Calu3 (cell line): ENCODE results near the gene GJB4. TPM values are rescaled to one million over a fixed set of nuclear protein-coding genes. Genes with fewer than 3 reads are reported as not detected.
A peak's percentile ranks its signal among the peaks of the same experiment; 100 is the strongest.

ENCODE experiments used
- BruUV-seq: library from RNA; stranded (reverse); fragments of 400-500 nt; replicated peaks from 2 replicates; lab custom pipeline; 2021; lab: Mats Ljungman, UMichigan
- CTCF ChIA-PET: fragments of 300-600 bp; sonication (Branson Sonifier 250); formaldehyde crosslinking; loops from one replicate; lab custom pipeline; 2022; ENCODE audit warnings: antibody characterized with exemption; lab: Charles Lee
- DNase-seq: peaks from one replicate; pipeline ENCODE4 v3.0.0; 2022
- H3K27ac Mint-ChIP-seq: one replicate; pipeline ENCODE4 v1.8.0; 2022; ENCODE audit warnings: mixed read lengths; ENCODE audit not compliant: unreplicated experiment
- H3K27me3 Mint-ChIP-seq: one replicate; pipeline ENCODE4 v1.8.0; 2022; ENCODE audit warnings: mixed read lengths; ENCODE audit not compliant: unreplicated experiment
- H3K36me3 Mint-ChIP-seq: one replicate; pipeline ENCODE4 v1.8.0; 2022; ENCODE audit warnings: mild to moderate bottlenecking, moderate library complexity, mixed read lengths; ENCODE audit not compliant: insufficient read depth, unreplicated experiment
- H3K4me1 Mint-ChIP-seq: one replicate; pipeline ENCODE4 v1.8.0; 2022; ENCODE audit warnings: mild to moderate bottlenecking, low read depth, mixed read lengths; ENCODE audit not compliant: unreplicated experiment
- H3K4me3 Mint-ChIP-seq: one replicate; pipeline ENCODE4 v1.8.0; 2022; ENCODE audit warnings: mild to moderate bottlenecking, low read depth, moderate library complexity, mixed read lengths; ENCODE audit not compliant: unreplicated experiment
- H3K9me3 Mint-ChIP-seq: one replicate; pipeline ENCODE4 v1.8.0; 2022; ENCODE audit warnings: low read depth, mixed read lengths; ENCODE audit not compliant: unreplicated experiment
- CTCF ChIP-seq: fragments of 200-600 bp; IDR thresholded peaks from one replicate; pipeline ENCODE4 v1.8.0; 2022; ENCODE audit warnings: antibody characterized with exemption; ENCODE audit not compliant: unreplicated experiment
- intact Hi-C: fragments of 100-400 bp; cut with micrococcal nuclease; formaldehyde crosslinking; loops from one replicate; pipeline ENCODE4 v1.10.0; 2022; ENCODE audit not compliant: unreplicated experiment
- total RNA-seq: library from RNA; stranded (reverse); gene quantifications from 2 replicates; pipeline ENCODE4 v1.2.3, GENCODE V29; 2022

GJB4 gene
- total RNA-seq, 1 experiment from 2014 or later, result 2.5 TPM

- Mint-ChIP-seq H3K9me3 (no peaks in the 10 kb centered on the region), H3K27ac (peak overlapping the region; percentile 17), H3K36me3 (peaks cover 43% of the 10 kb centered on the region), H3K4me3 (no peak overlapping the region), H3K4me1 (peaks cover 31% of the 10 kb centered on the region), H3K27me3 (peaks cover 12% of the 10 kb centered on the region)
- CTCF ChIA-PET, result interaction anchor here (0.6 to 1.4 kb wide), 5 partner anchors 23 to 1157 kb away, joined by 3 to 6 read pairs (median 4); no protein-coding TSS in a partner anchor
- TF ChIP-seq CTCF, result no peak
- intact Hi-C loops, result loop anchor here (1.0 to 5.0 kb wide), 2 partner anchors 66 to 196 kb away; no protein-coding TSS in a partner anchor
- no TSS peak for BruUV-seq
- no peak for DNase-seq
Observed at GRCh38 chr1:34785875-34786470, 26.4 kb downstream of the GJB4 start.

- Mint-ChIP-seq H3K27me3 (peaks cover 12% of the 10 kb centered on the region), H3K4me1 (peaks cover 31% of the 10 kb centered on the region), H3K4me3 (no peak overlapping the region), H3K9me3 (no peaks in the 10 kb centered on the region), H3K27ac (no peak overlapping the region), H3K36me3 (peaks cover 36% of the 10 kb centered on the region)
- peak; percentile 70 for DNase-seq
- CTCF ChIA-PET, result interaction anchor here (0.6 to 1.4 kb wide), 6 partner anchors 24 to 1158 kb away, joined by 3 to 7 read pairs (median 5); no protein-coding TSS in a partner anchor
- no TSS peak for BruUV-seq
- TF ChIP-seq CTCF, result peak; percentile 84
- intact Hi-C loops, result loop anchor here (1.0 to 5.0 kb wide), 2 partner anchors 66 to 196 kb away; no protein-coding TSS in a partner anchor
Observed at GRCh38 chr1:34786521-34787325, 27.2 kb downstream of the GJB4 start.

GRCh38 chr1:34787461-34788420, 28.2 kb downstream of the GJB4 start:
- H3K4me3 Mint-ChIP-seq, result no peak overlapping the region
- no peak for DNase-seq
- no TSS peak for BruUV-seq
- H3K36me3 Mint-ChIP-seq, result peaks cover 28% of the 10 kb centered on the region
- H3K27me3 Mint-ChIP-seq, result peaks cover 12% of the 10 kb centered on the region
- TF ChIP-seq CTCF, result peak; percentile 15
- intact Hi-C loops, result loop anchor here (5.0 kb wide), 1 partner anchor 195 kb away; no protein-coding TSS in a partner anchor
- no peaks in the 10 kb centered on the region for H3K9me3 Mint-ChIP-seq
- H3K4me1 Mint-ChIP-seq, result peaks cover 23% of the 10 kb centered on the region
- no peak overlapping the region for H3K27ac Mint-ChIP-seq
- CTCF ChIA-PET, result interaction anchor here (1.4 kb wide), 2 partner anchors 45 to 65 kb away, joined by 4 to 6 read pairs; no protein-coding TSS in a partner anchor

GRCh38 chr1:34790985-34791384, 31.4 kb downstream of the GJB4 start:
- Mint-ChIP-seq H3K27me3 (peaks cover 20% of the 10 kb centered on the region), H3K4me1 (peaks cover 10% of the 10 kb centered on the region), H3K27ac (no peak overlapping the region), H3K4me3 (no peak overlapping the region), H3K36me3 (peaks cover 8% of the 10 kb centered on the region), H3K9me3 (no peaks in the 10 kb centered on the region)
- TF ChIP-seq CTCF, result no peak
- intact Hi-C loops, result no loop called here
- DNase-seq, result no peak
- CTCF ChIA-PET, result no interaction called here
- BruUV-seq, result no TSS peak
